NCI-H345 (cell line): ENCODE measurements around the gene AKT1S1.
A peak's percentile ranks its signal among the peaks of the same experiment; 100 is the strongest.
"Not testable (repeated sequence)": the region's sequence is repeated elsewhere in the genome, so short reads cannot be mapped to it uniquely, and the experiment has no call there.

Experiments
- DNase-seq: peaks from one replicate; lab custom pipeline; 2025; lab: John Stamatoyannopoulos, UW

Gene AKT1S1

GRCh38 chr19:49877020-49877878 is at the start of gene AKT1S1, which contains the start of gene TBC1D17:
TSS of gene AKT1S1 (minus strand) at chr19:49877355. CDS start at chr19:49873295, 4,060 bp downstream.
TSS of gene TBC1D17 (plus strand) at chr19:49877702. CDS start at chr19:49877724, 22 bp downstream.
- DNase-seq: peak; percentile 99

- no peak for DNase-seq
Observed at GRCh38 chr19:49926515-49926914, 49.4 kb upstream of the AKT1S1 start.

GRCh38 chr19:49925486-49925885 is 48.3 kb upstream of the AKT1S1 start:
- DNase-seq: no peak

- not testable (repeated sequence) for DNase-seq
Observed at GRCh38 chr19:49924881-49925210, 47.7 kb upstream of the AKT1S1 start.

GRCh38 chr19:49924004-49924880 is 47.1 kb upstream of the AKT1S1 start:
- DNase-seq: no peak

DNA sequence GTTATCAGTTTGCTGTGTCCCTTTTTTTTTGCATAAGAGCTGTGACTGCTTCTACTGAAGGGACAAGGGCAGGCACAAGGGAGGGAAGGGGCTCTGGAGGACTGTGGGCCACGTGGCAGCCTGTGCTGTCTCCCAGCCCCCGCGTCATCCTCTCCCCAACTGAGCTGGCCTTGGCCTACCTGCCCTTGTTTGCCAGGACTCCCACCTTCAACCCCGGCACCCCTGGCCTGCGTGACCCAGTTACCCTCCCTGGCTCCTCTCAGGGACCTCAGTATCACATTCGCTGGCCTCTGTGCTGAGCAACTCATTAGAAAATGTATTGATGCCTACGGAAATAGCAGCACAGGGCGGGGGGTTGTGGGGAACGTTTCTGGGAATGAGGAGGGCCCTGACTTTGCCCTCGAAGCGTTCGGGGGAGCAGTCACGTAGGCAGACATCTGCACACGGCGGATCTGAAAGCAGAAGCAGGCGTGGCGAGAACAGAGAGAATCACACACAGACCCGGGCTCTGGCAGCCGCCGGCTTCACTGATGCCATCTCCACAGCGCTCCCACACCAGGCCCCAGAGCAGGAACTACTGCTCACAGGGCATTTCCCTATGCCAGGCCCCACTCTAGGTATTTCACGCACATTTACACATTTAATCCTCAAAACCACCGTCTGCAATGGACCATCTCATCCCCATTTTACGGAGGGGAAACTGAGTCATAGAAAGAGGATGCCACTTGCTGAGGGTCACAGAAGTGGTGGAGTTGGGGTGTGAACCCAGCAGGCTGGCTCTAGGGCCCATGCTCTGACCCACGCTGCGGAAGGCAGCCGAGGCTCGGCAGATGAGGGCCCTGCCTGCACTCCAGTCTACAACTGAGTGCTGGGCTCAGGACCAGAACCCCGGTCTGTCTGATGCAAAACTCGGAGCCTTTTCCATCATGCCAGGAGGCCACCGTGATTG is 46.2 kb upstream of the AKT1S1 start:
- DNase-seq: no peak

DNA sequence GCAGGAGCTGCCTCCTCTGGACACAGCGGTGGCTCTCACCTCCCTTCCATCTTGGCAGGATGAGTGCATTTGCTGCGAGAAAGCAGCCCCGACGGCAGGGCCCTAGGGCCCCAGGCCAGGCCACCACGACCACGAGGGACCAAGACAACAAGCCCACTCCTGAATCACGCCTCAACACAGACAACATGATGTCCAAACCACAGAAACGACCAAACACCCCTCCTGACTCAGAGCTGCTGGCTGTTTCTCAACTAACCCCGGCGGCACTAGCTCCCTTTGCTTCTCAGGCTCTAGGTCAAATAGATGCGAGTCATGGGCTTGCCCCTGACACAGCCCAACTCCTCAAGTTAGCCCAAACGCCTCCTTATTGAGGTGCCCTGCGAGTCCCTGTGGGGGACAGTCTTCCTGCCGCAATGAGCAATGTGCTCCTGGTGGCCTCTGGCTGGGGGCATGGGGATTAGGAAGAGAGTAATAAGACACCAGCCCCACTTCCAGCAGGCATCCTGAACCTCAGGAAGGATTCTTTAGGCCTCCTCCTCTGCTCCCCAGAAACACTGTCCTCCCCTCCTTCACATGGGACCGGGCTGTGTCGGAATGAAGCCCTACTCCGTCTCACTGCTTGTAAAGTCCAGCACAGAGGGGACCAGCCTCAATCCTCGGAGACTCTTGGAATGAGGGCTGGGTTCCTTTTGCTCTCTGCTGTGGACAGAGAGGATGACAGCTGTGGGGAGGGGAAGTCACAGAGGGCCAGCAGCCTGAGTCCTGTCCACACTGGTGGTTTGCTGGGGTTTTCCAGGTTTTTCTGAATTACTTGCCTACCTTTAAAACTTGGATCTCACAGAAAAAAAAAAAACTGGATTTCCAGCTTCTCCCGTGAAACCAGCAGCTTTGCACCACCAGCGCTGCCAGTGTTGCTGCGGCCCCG is 45.0 kb upstream of the AKT1S1 start:
- no peak for DNase-seq

DNA sequence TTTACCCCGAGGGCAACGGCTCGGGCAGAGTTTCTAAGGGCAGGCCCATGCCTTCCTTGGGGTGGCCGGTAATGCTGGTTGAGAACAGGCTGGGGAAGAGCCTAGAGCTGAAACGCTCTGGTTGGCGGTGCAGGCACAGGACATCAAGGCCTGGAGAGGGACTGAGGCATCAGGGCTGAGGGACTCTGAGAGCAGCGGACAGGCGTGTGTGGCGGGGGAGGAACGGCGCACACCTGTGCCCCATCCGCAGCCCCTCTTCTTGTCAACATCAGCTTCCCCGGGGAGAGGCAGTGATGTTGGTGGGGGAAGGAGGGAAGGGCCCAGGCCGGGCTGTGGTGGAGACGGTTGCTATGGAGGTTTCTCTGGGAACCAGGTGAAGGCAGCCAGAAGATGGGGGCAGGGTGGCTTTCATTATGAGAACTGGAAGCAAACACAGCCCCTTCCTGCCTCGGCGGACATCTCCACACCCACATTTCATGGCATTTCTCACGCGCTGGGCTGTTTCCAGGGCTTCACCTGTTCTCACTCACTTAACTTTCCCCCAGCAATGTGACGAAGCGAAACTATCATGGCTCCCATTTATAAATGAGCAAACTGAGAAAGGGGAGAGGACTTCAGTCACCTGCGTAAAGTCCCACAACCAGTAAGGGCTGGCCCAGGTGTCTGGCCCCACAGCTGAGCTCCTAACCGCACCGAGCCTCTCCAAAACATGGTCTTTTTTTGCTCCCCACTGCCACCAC is 43.6 kb upstream of the AKT1S1 start:
- no peak for DNase-seq

- no peak for DNase-seq
Observed at GRCh38 chr19:49918089-49918488, 40.9 kb upstream of the AKT1S1 start.

DNA sequence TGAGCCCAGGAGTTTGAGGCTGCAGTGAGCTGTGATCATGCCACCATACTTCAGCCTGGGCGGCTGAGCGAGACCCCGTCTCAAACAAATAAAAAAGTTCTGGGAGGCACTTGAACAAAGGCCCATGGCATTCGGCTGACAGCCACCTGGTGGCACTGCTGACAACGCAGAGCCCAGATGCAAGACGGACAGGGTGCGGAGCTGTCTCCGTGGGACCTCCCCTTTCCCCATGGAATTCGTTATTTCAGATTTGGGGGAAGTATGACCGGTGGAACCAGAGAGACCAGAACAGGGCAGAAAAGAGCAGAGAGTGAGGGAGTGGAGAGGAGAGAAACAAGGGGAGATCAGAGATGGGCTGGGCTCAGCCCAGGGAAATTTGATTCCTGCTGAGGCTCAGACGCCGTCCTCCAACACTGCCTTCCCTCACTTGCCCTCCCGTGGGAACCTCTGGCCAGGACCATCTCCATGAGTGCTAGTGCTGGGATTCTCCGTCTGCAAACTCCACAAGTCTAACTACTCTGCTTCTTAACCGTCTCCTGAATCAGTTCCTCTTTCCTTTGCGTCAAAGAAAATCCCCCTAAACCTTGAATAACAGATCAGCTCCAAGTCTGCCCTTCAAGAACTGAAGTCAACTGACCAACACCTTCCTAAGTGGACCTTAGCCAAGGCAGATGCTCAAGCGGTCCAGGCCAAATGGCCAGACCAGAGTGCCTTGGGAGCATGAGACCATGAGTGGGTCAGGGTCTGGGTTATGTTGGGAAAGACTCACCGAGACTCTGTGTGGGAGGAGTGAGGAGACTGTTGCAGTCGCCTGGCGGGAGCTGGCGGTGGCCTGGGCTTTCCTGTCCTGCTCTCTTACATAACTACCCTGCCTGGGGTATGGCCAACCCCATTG is 39.9 kb upstream of the AKT1S1 start:
- no peak for DNase-seq

DNA sequence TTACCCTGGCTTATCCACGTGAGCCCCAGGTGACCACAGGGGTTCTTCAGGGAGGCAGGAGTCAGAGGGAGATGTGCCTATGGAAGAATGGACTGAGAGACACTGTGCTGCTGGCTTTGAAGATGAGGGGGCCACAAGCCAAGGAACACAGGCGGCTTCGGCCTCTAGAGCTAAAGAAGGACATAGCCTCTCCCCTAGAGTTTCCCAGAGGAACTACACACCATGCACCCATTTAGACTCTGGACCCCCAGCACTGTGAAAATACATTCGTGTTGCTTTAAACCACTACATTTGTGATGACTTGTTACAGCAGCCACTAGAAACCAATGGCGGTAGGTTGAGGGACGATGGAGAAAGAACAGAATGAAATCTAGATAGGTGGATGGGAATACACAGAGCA is 38.1 kb upstream of the AKT1S1 start:
- no peak for DNase-seq

GRCh38 chr19:49913720-49914119 is 36.6 kb upstream of the AKT1S1 start:
- no peak for DNase-seq

- no peak for DNase-seq
Observed at GRCh38 chr19:49912965-49913685, 36.0 kb upstream of the AKT1S1 start.

DNA sequence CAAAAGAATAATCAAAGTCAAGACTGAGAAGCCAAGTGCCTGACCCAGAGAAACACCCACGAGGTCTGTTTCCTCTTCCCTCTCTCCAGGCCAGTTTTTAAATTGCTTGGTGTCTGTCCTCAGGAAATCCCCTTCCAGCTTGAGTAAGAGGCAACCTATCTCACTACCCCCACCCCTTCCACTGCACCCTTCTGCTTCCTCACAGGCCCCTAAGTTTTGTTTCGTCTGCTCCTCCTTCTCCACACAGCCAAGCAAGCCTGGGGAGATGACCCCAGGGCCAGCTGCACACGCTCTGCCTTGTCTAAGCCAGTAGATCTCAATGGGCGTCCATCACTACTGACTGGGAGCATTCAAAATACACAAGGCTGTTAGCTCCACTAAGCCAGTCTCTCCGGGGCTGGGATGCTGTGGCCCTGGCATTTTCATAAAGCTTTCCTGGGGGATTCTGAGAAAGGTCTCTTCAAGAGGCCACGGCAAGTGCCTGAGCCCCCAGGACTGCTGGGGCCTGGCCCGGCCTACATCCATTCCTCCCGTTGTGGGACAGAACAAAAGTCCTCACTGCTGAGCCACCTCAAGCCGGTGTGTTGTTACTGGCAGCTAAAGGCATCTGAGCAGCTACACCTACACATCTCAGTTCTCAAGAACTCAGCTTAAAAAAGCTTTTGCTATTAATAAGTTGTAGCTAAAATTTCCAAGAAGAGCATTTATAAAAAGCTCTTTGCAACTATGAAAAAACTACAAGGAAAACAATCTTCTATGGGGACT is 34.4 kb upstream of the AKT1S1 start:
- DNase-seq: no peak

DNA sequence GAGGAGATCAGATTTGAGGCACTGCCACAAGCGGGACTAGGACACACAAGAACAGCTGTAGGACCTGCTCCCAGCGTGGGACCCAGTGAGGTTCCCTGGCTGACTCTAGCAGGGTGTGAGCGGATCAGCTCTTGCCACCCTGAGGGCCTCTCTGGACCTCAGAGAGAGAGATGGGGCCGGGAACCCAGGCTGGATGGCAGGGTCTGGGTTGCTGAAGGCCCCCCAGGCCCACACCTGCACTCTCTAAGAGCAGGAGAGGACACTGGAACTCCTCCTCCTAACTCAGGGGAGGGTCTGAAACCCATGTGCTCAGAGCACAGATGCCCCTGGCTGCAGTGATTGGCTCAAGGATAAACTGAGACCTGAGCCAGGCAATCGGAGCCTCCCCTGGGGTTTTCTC is 33.0 kb upstream of the AKT1S1 start:
- no peak for DNase-seq

DNA sequence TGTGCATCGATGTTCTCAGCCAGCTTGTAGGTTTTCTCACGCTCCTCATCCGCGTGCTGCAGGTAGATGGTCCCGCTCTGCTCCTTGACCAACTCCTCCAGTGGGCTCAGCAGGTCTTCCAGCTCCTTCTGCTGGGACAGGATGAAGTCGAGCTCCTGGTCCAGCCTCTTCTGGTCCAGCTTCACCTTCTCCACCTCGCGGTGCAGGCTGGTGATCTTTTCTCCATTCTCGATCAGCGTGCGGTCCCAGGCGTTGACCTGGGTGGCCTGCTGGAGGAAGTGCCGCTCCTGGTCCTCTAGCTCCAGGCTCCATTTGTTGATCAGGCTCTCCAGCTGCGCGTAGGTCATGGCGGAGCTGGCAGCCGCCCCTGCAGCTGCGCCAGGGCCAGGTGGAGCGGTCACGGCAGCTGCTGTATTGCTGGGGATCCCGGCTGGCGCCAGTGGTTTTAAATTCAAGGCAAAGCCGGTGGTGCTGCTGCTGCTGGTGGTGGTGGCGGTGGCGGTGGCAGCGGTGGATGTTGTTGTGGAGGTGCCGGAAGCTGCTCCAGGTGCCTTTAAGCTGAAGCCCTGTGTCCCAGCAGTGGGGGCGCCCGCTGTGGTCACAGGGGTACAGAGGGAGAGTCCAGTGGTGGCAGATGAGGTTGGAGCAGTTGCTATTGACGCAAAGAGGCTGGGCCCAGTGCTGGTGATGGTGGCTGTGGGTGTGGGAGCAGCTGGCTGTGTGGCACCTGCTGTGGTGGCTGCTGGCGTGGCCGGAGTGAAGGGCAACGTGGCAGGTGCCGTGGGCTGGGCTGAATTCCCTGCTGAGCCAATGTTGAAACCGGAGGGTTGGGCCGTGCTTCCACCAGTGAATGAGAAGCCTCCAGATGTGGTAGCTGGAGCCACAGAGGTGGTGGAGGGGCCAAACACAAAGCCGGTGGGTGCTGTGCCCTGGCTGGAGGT is 31.6 kb upstream of the AKT1S1 start:
- DNase-seq: no peak
